Stimulated activated CD8-positive, alpha-beta memory T cell treated with anti-CD3 and anti-CD28 coated beads, Interleukin-7, amount 100 ng/mL, for 4 hours (primary cell): Measurements from ENCODE around the gene LPO.

Source experiments
- DNase-seq, 2 donors: peaks; one replicate each; pipeline ENCODE4 v3.0.0-alpha.2; 2020; ENCODE audit warnings: low read depth in 2 of 2

The LPO gene

DNA sequence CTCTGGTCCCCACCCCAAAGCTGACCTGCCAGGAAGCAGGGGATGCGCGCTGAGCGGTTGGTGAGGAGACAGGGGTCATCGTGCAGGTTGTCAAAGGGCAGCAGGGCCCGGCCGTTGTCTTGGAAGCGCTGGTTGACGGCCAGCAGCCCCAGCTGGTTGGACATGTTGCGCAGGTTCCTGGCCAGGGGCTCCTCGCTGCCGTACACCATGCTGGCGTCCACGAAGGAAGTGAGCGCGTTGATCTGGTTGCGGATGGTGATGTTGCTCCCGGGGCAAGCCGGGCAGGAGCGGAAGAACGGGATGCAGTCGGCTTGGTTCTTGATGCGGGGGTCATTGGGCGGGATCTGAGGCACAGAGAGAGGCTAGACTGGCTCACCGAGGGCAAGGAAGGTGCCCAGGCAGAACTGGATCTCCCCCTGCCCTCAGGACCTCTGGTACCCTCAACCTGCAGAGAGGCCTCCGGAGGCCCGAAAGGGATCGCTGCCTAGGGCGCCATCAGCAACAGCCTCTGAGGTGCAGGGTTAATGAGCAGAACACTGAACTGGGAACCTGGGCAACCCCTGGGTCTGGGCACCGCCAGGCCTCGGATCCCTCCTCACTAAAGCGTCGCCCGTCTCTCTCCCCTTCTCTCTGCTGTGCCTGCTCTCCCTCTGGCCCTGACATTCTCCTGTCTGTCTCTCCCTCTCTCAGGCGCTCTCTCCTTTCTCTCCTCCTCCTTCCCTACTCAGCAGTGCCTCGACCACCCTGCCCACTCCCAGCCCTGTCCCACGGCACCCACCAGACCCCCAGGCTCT lies 39.6 kb downstream of the LPO start:
- DNase-seq = no peak

DNA sequence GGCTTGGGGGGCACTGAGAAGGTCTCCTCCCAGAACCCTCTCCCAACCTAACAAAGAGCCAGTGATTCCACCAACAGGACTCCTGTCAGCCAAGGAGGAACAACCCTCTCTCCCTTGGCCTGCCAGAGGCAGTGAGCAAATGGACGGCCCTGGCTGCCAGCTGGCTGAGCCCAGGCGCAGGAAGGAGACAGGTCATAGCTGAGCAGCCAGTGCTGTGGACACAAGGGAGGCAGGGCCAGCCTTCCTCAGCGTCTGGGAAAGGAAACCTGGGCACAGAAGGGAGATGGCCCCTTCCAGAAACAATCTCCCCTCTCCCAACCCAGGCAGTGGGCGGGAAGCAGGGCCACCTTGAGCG lies 40.3 kb downstream of the LPO start:
- no peak for DNase-seq

DNA sequence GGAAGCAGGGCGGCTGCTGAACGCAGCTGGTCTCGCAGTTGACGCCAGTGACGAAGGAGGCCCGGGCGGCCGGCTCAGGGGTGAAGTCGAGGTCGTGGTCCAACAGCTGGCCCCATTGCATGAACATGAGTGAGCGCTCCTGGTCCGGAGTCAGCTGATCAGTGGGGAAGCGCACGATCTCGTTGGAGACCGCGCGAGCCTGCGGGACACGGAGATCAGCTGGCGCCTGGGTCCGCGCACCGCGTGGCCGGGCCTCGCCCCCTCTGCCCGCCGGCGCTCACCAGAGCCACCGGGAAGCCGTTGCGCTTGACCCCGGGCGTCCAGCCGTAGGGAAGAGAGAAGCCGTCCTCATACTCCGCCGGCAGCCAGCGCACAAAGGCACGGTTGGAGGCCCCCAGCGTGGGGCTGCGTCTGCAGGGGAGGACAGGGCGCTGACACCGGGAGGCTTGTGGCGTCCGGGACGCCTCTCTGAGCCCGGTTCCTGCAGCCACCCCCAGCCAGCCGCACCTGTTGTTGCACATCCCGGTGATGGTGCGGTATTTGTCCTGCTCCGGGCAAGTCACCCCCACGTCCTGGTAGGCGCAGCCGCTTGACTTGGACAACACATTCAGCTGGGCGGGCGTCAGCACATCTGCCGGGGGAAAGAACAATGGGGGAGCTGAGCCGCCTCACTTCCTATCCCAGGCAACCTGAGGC lies 40.8 kb downstream of the LPO start:
- no peak for DNase-seq

DNA sequence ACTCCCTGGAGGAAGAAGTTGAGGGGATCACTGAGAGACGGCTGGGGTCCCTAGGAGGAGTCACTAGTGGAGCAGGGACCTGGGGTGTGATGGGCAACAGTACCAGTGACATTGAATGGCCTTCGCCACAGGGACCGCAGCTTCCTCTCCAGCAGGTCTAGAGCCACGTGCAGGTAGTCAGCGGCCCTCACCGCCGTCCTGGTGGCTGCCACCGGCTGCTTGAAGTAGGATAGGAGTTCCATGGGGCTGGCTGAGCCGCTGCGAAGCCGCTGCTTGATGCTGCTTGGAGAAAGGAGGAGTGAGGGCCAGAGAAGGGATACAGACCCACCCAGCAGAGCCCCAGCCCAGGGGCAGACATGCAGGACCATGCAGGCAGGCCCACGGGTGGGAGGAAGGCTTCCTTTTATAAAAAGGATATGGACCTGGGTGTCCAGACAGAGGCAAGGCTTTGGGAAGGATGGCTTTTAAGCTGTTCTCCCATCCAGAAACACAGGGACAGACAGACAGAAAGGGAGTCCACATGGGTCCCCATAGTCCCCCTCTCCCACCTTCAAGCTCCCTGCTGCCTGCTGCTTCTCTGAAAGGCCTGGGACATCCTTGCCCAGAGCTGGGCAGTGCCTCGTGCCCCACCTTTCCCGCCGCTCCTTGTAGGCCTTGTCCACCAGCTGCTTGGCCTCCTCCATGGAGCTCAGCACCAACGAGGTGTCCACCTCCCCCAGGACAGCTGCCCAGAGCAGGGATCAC lies 41.5 kb downstream of the LPO start:
- DNase-seq = no peak

DNA sequence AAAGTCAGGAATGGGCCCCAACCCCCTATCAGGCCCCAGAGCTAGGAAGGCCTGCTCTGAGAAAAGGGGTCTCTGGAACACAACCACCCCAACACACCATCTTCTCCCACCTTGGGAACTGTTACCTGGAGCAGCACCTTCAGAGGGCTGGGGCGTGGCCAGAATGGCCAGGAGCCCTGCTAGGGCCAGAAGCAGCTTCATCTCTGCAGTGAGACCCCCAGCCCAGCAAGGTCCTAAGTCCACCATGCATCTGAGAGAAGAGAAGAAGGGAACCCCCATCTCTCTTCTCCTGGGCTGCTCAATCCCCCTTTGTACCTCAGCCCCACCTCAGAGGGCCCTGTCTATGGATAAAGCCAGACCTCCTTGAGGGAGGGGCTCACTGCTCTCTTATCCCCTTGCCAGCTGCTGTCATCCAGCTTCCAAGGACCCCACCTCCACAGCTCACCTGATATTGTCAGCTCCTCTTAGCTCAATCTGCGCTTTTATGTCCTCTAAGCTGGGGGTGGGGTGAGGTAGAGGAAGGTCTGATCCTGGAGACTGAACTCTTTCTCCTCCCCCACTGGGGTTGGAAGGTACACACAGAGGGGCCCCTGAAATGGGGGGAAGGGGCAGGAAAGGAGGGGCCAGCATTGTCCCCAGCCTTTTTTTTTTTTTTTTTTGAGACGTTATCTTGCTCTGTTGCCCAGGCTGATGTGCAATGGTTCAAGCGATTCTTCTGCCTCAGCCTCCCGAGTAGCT lies 42.3 kb downstream of the LPO start, which contains the start of gene MPO:
Gene MPO (minus strand): TSS at position 456 of the 738 bp plus-strand sequence. CDS start 177 bp downstream, at position 279.
- DNase-seq = no peak

DNA sequence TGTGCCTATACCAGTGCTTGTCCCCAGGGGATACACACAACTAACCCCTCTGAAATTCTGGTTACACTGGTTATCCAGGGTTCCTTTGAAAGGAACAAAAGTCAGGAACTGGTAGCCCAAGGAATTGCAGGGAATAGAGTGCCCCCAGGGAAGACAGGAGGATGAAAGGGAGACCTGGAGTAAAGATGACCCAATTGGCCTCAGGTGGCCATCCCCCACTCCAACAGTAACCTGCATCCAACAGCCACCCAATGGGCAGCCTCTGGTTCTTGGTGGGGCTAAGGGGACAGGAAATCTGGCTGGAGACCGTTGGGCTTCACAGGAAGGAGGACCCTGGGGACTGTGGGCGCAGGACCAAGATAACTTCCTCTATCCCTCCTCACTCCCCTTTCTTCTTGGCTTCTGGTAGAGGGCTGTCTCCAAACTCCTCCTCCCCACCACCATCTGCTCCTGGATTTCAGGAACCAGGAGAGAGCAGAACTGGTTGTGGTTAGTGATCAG lies 43.2 kb downstream of the LPO start:
- no peak for DNase-seq

DNA sequence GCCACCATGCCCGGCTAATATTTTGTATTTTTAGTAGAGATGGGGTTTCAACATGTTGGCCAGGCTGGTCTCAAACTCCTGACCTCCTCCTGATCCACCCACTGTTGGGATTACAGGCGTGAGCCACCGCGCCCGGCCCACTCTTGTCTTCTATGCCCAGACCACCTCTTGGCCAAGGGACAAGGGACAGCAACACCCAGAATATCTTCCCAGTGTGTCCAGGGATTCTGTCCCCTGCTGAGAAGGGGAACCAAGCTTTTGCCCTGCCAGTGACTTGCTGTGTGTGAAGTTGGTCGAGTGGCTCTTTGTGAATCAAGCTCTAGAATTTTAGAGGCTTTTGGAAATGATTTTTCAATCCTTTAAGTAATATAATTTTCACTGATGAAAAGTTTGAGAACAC lies 44.1 kb downstream of the LPO start:
- no peak for DNase-seq

DNA sequence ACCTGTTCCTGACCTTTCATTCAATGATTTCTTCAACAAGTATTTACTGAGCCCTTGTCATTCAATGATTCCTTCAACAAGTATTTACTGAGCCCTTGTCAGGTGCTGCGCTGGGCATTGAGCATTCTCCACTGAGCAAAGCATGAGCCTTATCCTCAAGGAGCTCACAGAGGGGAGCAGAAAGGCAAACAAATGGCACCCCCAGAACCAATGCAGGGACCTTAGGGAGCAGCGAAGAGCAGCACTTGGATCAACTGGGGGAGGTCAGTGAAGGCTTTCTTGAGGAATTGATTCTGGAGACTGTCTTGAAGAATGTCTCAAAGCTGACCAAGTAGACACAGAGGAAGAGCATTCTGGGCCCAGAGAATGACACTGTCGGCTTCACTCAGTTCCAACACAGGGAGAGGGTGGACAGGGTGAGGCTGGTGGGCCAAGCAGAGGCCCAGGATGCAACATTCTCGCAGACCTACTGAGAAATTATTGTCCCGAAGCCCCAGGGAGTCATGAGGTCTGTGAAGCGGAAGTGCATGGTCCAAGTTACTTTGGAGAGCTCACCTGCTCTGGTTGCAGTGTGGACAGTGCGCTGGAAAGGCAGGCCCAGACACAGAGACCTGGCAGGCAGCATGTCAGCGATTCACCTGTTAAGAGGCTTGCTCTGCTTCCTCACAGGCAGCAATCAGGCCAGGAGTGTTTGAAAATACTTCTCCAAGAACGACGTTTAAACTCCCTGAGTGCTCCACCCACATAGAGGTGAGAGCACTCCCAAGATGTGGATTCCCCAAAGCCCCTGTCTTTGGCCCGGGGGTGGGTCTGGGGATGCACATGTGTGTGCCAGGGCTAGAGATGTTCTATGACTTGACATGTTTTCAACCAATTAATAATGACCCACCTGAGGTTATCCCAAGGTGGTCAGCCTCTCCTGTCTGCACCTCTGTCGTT lies 45.6 kb downstream of the LPO start:
- no peak for DNase-seq

DNA sequence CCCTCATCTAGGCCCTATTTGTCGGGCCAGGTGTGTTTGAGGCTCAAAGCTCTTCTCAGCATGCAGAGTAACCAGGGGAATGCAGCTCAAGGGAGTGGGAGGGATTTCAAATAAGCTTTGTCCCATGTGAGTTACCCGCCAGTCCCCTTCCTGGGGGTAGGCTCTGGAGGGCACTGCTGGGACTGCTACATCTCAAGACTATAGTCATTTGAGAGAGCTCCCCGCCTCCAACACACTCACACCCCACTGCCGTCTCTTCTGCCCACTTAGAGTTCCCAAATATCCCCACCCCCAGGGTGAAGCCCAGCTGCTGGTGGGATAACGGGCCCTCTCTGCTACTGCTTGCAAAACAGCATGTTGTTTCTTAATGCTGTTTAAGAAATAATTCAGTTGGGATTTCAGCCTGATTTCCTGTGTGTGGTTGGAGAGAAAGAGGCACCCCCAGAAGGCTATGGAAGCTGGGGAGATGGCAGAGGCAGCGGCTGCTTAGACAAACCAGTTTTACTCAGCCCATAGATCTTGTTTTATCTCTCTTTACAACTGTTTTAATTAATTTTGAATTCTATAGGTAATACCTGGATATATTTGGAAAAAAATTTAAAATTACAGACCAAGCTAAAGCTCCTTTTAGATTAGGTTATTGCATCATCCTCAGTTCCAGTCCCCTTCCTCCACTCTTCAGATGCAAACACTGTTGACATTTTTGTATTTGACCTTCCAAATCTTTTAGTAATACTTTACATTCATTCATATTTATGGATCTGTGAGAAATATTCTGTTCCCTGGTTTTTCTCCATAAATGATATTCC lies 46.4 kb downstream of the LPO start:
- DNase-seq = no peak

DNA sequence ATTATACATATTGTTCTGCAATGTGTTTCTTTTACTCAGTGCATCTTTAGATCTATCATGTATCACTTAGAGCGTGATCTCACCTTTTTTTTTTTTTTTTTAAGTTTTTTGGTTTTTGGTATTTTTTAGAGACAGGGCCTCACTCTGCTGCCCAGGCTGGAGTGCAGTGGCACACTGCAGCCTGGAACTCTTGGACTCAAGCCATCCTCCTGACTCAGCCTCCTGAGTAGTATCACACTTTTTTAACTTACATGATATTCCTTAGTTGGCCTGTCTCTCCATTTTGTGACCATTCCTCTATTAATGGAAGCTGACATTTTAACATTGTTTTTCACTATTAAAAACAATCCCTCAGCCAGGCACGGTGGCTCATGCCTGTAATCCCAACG lies 47.0 kb downstream of the LPO start:
- DNase-seq = no peak

DNA sequence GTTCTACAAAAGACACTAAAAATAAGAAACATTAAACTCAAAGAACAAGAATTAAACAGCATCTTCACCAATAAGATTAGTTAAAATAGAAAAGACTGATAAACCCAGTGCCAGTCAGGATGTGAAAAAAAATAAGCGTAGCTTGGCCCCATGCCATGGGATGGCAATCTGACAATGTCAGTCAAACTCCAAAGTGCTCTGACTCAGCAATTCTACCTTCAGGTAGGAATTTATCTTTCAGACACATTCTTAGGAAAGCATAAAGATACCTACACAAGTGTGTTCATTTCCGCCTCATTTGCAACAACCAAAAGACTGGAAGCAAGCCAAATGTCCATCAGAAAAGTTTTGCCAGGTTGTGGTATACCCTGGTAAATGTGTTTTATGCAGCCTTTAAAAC lies 51.5 kb downstream of the LPO start:
- no peak for DNase-seq

DNA sequence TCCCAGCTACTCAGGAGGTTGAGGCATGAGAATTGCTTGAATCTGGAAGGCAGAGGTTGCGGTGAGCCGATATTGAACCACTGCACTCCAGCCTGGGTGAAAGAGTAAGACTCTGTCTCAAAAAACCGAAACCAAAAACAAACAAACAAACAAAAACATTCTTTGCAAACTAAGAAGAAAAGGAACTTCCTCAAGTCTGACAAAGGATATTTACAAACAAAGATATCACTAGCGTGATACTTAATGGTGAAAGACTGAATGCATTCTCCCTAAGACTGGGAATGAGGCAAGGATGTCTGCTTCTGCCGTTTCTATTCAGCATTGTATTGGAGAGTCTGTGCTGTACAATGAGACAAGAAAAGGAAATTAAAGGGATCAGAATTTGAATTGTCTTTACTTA lies 52.9 kb downstream of the LPO start:
- no peak for DNase-seq

DNA sequence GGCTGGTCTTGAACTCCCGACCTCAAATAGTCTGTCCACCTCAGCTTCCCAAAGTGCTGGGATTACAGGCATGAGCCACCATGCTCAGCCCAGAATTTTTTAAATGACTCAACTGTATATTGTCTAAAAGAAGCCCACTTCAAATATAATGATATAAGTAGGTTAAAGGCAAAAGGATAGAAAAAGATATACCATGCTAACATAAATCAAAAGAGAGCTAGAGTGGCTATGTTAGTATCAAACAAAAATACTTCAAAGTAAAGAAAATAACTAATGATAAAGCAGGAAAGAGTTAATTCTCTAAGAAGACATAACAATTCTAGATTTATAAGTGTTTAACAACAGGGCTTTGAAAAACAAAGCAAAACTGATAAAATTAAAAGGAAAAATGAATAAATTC lies 55.6 kb downstream of the LPO start:
- no peak for DNase-seq

DNA sequence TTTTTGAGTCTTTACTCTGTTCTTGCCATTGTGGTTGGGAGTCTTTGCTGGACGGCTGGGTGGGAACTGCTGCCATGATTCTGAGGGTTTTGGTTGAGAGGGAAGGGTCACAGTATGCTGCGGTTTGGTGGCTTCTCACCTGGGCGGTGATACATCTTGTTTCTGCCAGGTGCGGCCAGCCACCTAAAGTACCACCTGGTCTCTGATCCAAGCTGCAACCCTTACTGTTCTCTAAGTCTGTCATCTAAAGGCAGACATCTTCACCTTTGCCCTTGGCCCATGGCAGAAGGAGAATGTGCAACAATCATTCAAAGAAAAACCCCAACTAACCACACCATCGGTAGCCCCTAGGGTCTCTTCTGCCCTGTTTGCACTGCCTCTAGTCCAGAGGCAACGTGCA lies 62.0 kb downstream of the LPO start:
- DNase-seq = no peak

DNA sequence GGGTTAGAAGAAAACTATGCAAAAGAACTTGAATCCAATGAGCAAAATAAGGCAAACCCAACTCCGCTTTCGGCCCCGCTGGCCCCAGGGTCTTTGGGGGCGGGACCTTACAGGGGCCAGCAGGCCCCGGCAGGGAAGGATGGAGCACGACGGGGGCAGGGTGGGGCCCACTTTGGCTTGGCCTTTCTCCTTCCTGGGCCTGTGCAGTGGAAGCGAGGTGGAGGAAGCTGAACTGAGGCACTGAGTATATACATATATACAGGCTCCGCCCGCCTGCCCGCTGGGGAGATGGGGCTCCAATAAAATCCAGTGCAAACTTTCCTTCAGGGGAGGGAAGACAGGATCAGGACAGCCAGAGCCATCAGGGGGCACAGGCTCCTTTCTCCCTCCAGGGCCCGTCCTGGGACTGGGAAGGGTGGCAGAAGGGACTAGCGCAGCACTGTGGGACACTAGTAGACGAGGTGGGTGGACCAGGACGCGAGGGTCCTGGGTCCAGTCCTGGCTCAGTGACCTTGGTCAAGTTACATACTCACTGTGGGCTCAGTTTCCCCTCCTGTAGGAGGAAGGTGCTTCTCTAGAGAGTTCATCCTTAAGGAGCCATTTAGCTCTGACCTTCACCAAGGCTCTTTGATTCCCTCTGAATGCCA lies 63.2 kb downstream of the LPO start:
- DNase-seq = no peak

DNA sequence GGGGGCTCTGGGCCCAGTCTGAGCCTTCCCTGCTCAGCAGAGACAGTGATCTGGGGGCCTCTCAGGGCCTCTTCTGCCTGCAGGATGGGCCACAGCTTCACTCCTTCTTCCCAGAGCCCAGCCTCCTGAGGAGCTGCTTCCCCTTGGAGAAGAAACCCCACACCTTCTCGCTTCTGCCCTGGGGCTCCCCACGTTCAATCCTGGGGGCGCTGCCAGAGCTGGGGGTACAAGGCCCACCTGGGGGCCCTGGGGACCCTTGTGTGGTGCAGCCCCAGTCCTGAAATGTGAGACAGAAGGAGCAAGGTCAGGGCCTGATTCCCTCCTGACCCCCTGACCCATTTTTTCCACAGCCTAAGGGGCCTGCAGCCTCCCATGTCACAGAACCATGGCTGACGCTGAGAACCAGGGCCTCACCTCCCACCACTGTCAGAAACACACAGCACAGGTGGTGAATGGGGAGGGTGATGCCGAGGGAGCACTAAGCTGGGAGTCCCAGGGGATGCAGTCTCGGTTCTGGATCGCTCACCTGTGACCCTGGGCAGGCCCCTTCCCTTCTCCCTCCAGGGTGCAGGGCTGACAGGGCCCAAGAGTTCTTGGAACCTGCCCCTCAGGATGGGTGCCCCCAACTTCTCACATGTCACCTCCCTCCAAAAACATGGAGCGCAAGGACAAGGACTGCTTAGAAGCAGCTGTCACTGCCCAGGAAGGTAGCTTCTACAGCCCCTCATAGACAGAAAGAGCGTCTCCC lies 64.0 kb downstream of the LPO start:
- DNase-seq = no peak

DNA sequence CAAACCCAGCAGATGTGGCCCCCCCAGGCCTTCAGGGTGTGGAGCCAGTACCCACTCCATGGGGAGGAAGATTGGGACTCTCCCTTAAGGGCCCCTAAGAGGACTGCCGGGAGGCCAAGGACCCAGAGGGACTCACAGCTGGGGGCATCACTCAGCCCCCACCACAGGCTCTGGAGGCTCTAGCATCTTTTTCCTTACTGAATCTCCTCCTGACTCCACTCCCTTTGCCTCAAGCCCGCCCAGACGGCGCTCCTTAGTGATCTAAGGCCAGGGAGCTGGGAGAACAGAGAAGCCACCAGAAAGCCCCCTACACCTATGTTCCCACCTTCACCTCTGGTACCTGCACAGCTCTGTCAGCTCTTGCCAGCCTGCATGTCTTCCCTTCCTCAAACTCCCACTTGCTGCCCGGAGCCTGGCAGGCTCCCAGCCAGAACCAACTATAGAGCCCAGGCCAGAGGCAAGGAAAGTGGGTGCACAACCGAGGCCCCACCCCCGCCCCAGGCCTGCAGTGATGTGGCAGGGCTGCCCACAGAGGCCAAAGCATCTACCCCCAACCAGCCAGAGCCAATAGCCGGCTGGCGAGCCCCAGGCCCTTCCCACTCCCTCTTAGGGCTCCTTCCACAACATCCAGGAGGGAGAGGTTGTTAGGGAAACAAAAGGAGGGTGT lies 64.7 kb downstream of the LPO start:
- DNase-seq = no peak
